GM23338 (cell line): ENCODE data around the gene ROPN1L.

ENCODE experiments used
- CREB1 ChIP-seq: fragments of 250-450 bp; sonication (Bioruptor Pico); IDR thresholded peaks from 2 replicates; pipeline ENCODE4 v1.5.0; 2020; ENCODE audit warnings: low read depth, mild to moderate bottlenecking, moderate library complexity
- EZH2 ChIP-seq: fragments of 200-600 bp; sonication (generic); IDR thresholded peaks from one replicate; pipeline ENCODE4 v1.8.0; 2017; ENCODE audit warnings: antibody characterized with exemption, mild to moderate bottlenecking, low read depth; ENCODE audit not compliant: unreplicated experiment
- EZH2phosphoT487 ChIP-seq: fragments of 200-600 bp; sonication (generic); IDR thresholded peaks from one replicate; pipeline ENCODE4 v1.8.1; 2018; ENCODE audit warnings: antibody characterized with exemption; ENCODE audit not compliant: unreplicated experiment
- JUNB ChIP-seq: IDR thresholded peaks from one replicate; pipeline ENCODE4 v1.6.1; 2016; ENCODE audit warnings: antibody characterized with exemption; ENCODE audit not compliant: unreplicated experiment
- NANOG ChIP-seq: IDR thresholded peaks from 2 replicates; pipeline ENCODE4 v1.6.1; 2016; ENCODE audit warnings: antibody characterized with exemption, borderline replicate concordance
- POLR2AphosphoS5 ChIP-seq: IDR thresholded peaks from 2 replicates; pipeline ENCODE4 v1.6.1; 2016; ENCODE audit warnings: antibody characterized with exemption, low read depth
- REST ChIP-seq: IDR thresholded peaks from one replicate; pipeline ENCODE4 v1.6.1; 2018; ENCODE audit warnings: antibody characterized with exemption; ENCODE audit not compliant: unreplicated experiment
- STAT1 ChIP-seq: IDR thresholded peaks from one replicate; pipeline ENCODE4 v1.6.1; 2016; ENCODE audit warnings: antibody characterized with exemption; ENCODE audit not compliant: unreplicated experiment
- ZNF114 ChIP-seq: fragments of 250-450 bp; sonication (Bioruptor Pico); IDR thresholded peaks from 2 replicates; pipeline ENCODE4 v1.5.0; 2020; ENCODE audit warnings: mild to moderate bottlenecking, moderate library complexity
- ZNF331 ChIP-seq: fragments of 250-450 bp; sonication (Bioruptor Pico); IDR thresholded peaks from 2 replicates; pipeline ENCODE4 v1.5.0; 2020; ENCODE audit warnings: low read depth, mild to moderate bottlenecking, moderate library complexity
- TF ChIP-seq, protein P1 (sequence below), 2 experiments: fragments of 200-600 bp in 1 of 2; sonication (generic) in 1 of 2; conservative IDR thresholded peaks; 2 replicates each; pipeline versions ENCODE4 v1.5.1 to v1.6.1; 2016 to 2017; ENCODE audit warnings: antibody characterized with exemption in 2 of 2, low read depth in 2 of 2, mild to moderate bottlenecking in 2 of 2, moderate library complexity in 1 of 2

DNA sequence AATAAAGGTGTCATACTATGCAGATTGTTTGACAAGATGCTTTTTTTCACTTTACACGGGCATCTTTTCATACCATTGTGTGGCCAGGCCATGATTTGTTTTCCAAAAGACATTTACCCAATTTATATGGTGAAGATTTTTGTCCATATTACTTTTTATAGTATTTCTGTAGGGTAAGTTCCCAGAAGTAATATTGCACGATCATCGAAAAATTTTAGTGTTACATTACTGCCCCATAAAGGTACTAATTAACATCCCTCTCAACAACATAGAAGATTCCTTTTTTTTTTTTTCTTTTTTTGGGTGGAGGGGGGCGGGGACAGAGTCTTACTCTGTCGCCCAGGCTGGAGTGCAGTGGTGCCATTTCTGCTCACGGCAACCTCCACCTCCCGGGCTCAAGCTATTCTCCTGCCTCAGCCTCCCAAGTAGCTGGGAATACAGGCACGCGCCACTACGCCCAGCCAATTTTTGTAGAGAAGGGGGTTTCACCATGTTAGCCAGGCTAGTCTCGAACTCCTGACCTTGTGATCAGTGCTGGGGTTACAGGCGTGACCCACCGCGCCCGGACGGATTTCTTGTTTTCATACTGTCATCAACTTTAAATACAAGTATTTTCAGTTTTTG, 1.2 kb upstream of the ROPN1L start:
- no peak for TF ChIP-seq EZH2phosphoT487
- TF ChIP-seq, protein P1, sequence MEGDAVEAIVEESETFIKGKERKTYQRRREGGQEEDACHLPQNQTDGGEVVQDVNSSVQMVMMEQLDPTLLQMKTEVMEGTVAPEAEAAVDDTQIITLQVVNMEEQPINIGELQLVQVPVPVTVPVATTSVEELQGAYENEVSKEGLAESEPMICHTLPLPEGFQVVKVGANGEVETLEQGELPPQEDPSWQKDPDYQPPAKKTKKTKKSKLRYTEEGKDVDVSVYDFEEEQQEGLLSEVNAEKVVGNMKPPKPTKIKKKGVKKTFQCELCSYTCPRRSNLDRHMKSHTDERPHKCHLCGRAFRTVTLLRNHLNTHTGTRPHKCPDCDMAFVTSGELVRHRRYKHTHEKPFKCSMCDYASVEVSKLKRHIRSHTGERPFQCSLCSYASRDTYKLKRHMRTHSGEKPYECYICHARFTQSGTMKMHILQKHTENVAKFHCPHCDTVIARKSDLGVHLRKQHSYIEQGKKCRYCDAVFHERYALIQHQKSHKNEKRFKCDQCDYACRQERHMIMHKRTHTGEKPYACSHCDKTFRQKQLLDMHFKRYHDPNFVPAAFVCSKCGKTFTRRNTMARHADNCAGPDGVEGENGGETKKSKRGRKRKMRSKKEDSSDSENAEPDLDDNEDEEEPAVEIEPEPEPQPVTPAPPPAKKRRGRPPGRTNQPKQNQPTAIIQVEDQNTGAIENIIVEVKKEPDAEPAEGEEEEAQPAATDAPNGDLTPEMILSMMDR (conservative IDR thresholded peaks at IDR 0.05; ENCODE audit: low read depth in 2 of 2), result no peak
- TF ChIP-seq EZH2, result no peak
- no peak for TF ChIP-seq CREB1
- TF ChIP-seq REST, result no peak
- TF ChIP-seq POLR2AphosphoS5, result no peak
- no peak for TF ChIP-seq ZNF331 (CRISPR knock-in tag)
- no peak for TF ChIP-seq ZNF114 (CRISPR knock-in tag)
- no peak for TF ChIP-seq JUNB
- TF ChIP-seq NANOG, result no peak
- no peak for TF ChIP-seq STAT1
